CD4-positive, alpha-beta memory T cell (primary cell): ENCODE data around the gene PYROXD2. TPM values are rescaled to one million over a fixed set of nuclear protein-coding genes. Genes with fewer than 3 reads are reported as not detected.

Experiments used
- CTCF ChIA-PET: fragments of 350-600 bp; sonication (Branson Sonifier 250); formaldehyde crosslinking; loops from one replicate; lab custom pipeline; 2021; ENCODE audit warnings: inconsistent platforms; ENCODE audit not compliant: partially characterized antibody; lab: Charles Lee
- POLR2A ChIA-PET: fragments of 350-600 bp; sonication (Branson Sonifier 250); formaldehyde crosslinking; loops from one replicate; lab custom pipeline; 2021; ENCODE audit not compliant: partially characterized antibody; lab: Charles Lee
- DNase-seq, 5 donors: peaks; one replicate each; pipeline versions ENCODE4 v3.0.0 to v3.0.0-alpha.2; 2020 to 2022; ENCODE audit warnings: mixed read lengths in 1 of 5
- H3K27ac ChIP-seq: one replicate; pipeline ENCODE4 v1.7.0; 2013; ENCODE audit warnings: low read depth, low read length
- H3K27me3 ChIP-seq: 2 replicates; pipeline ENCODE4 v1.7.0; 2013; ENCODE audit warnings: mild to moderate bottlenecking, low read length, moderate library complexity; ENCODE audit not compliant: insufficient read depth
- H3K36me3 ChIP-seq: 2 replicates; pipeline ENCODE4 v1.7.0; 2013; ENCODE audit warnings: mild to moderate bottlenecking, low read length, moderate library complexity; ENCODE audit not compliant: insufficient read depth
- H3K4me1 ChIP-seq: 2 replicates; pipeline ENCODE4 v1.7.0; 2013; ENCODE audit warnings: mild to moderate bottlenecking, low read length, moderate library complexity; ENCODE audit not compliant: insufficient read depth
- H3K4me3 ChIP-seq, 2 donors: one replicate each; pipeline ENCODE4 v1.7.0; 2013; ENCODE audit warnings: low read length in 2 of 2, mild to moderate bottlenecking in 1 of 2
- H3K9me3 ChIP-seq, 2 donors: one replicate each; pipeline ENCODE4 v1.7.0; 2013; ENCODE audit warnings: low read length in 2 of 2, control low read depth in 1 of 2; ENCODE audit not compliant: control insufficient read depth in 1 of 2
- H3K27ac Mint-ChIP-seq, 7 donors: one replicate each; pipeline ENCODE4 v1.8.0; 2020 to 2021; ENCODE audit warnings: mixed read lengths in 7 of 7, mild to moderate bottlenecking in 6 of 7, inconsistent platforms in 3 of 7, moderate library complexity in 3 of 7
- H3K27me3 Mint-ChIP-seq, 2 donors: one replicate each; pipeline ENCODE4 v1.8.0; 2020 to 2021; ENCODE audit warnings: mixed read lengths in 2 of 2
- H3K36me3 Mint-ChIP-seq, 2 donors: one replicate each; pipeline ENCODE4 v1.8.0; 2020 to 2021; ENCODE audit warnings: mixed read lengths in 2 of 2, inconsistent platforms in 1 of 2, mild to moderate bottlenecking in 1 of 2
- H3K4me1 Mint-ChIP-seq, 4 donors: one replicate each; pipeline ENCODE4 v1.8.0; 2020 to 2021; ENCODE audit warnings: mixed read lengths in 4 of 4, mild to moderate bottlenecking in 1 of 4
- H3K4me3 Mint-ChIP-seq, 8 donors: one replicate each; pipeline ENCODE4 v1.8.0; 2020 to 2021; ENCODE audit warnings: mixed read lengths in 8 of 8, mild to moderate bottlenecking in 7 of 8, moderate library complexity in 6 of 8, inconsistent platforms in 3 of 8
- H3K9me3 Mint-ChIP-seq, 8 donors: one replicate each; pipeline ENCODE4 v1.8.0; 2020 to 2021; ENCODE audit warnings: mixed read lengths in 8 of 8, mild to moderate bottlenecking in 5 of 8, inconsistent platforms in 3 of 8, moderate library complexity in 1 of 8
- intact Hi-C: fragments of 100-400 bp; cut with micrococcal nuclease; formaldehyde crosslinking; loops from one replicate; pipeline ENCODE4 v1.15.1; 2023
- polyA plus RNA-seq, 2 donors: library from polyadenylated mRNA; unstranded; fragments of 300-500 nt; fragmentation: Illumina TruSeq; gene quantifications; one replicate each; pipeline ENCODE4 v1.2.3, GENCODE V29; 2021
- total RNA-seq, 2 experiments: library from RNA; stranded (reverse); gene quantifications; one replicate each; pipeline ENCODE4 v1.2.3, GENCODE V29; 2021

The PYROXD2 gene
- total and polyA plus RNA-seq, 4 experiments from 2014 or later: 0.98 to 36.6 (median 19.5) TPM

DNA sequence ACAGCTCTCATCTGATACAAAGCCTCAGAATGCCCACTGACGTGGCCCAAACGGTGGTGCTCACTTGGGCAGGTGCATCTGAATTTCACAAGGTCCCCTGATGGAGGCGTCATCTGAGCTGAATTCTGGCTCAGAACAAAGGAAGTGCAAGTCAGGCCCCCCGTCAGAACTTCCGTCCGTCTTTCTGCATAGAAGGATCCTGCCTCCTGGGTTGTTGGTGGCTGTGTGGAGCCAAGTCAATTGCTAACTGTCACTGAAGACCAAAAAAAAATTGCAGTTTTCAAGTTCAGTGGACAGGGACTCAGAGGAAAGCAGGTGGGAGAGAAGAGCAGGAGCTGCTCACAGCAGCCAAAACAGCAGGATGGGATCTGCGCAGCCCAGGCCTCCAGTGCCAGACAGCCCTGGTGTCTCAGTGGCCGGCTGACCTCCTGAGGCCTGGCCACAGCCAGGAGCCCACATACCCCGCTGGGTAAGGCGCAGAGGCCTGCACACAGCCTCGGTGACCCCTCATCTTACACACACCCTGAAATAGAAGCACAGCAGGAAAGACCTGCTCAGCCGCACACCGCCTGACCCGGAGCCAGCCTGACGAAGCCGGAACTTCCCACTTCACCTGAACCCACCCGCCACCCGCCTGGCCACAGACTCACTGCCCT, 49.4 kb downstream of the PYROXD2 start:
- Histone ChIP-seq H3K27me3 (no peaks in the 10 kb centered on the region), H3K9me3 (no peaks in the 10 kb centered on the region), H3K4me3 (no peak overlapping the region), H3K4me1 (no peaks in the 10 kb centered on the region), H3K36me3 (no peaks in the 10 kb centered on the region), H3K27ac (no peak overlapping the region)
- ChIA-PET POLR2A (no interaction called here), CTCF (no interaction called here)
- no peaks in the 10 kb centered on the region for H3K9me3 Mint-ChIP-seq
- no peak overlapping the region for H3K4me3 Mint-ChIP-seq
- H3K27ac Mint-ChIP-seq: no peak overlapping the region
- H3K4me1 Mint-ChIP-seq: peaks cover 2 to 6% (median 4%) of the 10 kb centered on the region in 4 donors
- H3K27me3 Mint-ChIP-seq: peaks cover 0 to 2% of the 10 kb centered on the region in 2 donors
- intact Hi-C loops: no loop called here
- DNase-seq: no peak
- no peaks in the 10 kb centered on the region for H3K36me3 Mint-ChIP-seq

DNA sequence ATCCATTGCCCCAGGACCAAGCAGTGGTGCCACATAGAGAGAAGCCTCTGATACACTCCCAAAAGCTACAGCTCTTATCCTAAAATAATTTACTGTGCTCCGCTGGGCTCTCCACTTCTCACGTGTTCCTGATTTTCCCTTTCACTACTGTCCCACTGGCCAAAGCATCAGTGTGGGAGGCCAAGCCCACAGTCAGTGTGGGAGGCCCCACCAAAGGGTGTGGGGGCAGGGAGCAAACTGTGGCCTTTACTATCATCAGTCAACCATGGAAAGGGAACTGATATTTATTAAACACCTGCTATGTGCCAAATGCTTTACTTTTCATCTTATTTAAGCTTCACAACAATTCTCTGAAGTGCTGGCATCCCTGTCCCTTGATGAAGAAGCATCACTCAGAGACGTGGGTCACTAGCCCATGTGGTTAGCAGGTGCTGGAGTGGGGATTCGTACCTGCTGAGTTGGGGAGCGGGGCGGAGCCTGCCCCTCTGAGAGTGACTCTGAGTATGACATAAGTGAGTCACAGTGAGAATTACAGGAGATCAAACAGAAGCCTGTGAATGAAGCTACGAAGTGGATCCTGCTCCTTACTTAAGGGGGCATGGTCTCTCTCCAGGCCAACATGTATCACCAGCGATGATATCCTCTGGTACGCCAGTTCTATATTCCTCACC, 50.4 kb downstream of the PYROXD2 start:
- no peaks in the 10 kb centered on the region for H3K4me1 ChIP-seq
- intact Hi-C loops: no loop called here
- Mint-ChIP-seq H3K36me3 (no peaks in the 10 kb centered on the region), H3K9me3 (peaks cover 0 to 2% (median 0%) of the 10 kb centered on the region in 8 donors), H3K27ac (no peak overlapping the region), H3K27me3 (peaks cover 0 to 2% of the 10 kb centered on the region in 2 donors), H3K4me1 (peaks cover 2 to 6% (median 4%) of the 10 kb centered on the region in 4 donors), H3K4me3 (no peak overlapping the region)
- no peak overlapping the region for H3K4me3 ChIP-seq
- ChIA-PET CTCF (no interaction called here), POLR2A (no interaction called here)
- H3K36me3 ChIP-seq: no peaks in the 10 kb centered on the region
- H3K27ac ChIP-seq: no peak overlapping the region
- no peak for DNase-seq
- H3K9me3 ChIP-seq: no peaks in the 10 kb centered on the region
- no peaks in the 10 kb centered on the region for H3K27me3 ChIP-seq

DNA sequence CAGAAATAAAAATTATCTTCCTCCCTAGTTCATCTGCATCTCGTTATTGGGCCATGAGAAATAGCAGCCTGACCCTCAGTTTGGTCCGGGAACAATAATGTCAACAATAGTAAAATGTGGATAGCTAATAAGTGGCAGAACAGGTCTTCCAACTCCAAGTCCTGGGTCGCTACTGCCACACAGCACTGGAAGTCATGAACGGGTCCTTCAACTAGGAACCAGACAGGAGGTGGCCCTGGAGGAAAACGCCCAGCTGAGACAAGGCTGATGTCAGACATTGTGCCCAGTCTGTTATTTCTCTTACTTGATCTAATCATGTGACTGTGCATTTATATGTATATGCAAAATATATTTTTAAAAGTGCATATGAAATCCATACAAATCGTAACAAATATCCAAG, 51.8 kb downstream of the PYROXD2 start:
- Mint-ChIP-seq H3K27me3 (peaks cover under 1 to 2% of the 10 kb centered on the region in 2 donors), H3K4me1 (peaks cover 2 to 6% (median 4%) of the 10 kb centered on the region in 4 donors), H3K27ac (no peak overlapping the region), H3K9me3 (peaks cover 0 to 3% (median 0%) of the 10 kb centered on the region in 8 donors), H3K4me3 (no peak overlapping the region), H3K36me3 (no peaks in the 10 kb centered on the region)
- intact Hi-C loops: no loop called here
- ChIA-PET POLR2A (no interaction called here), CTCF (interaction anchor here (0.7 kb wide), 1 partner anchor 961 kb away, joined by 3 read pairs; no protein-coding TSS in a partner anchor)
- Histone ChIP-seq H3K27me3 (no peaks in the 10 kb centered on the region), H3K4me1 (no peaks in the 10 kb centered on the region), H3K27ac (no peak overlapping the region), H3K9me3 (no peaks in the 10 kb centered on the region), H3K36me3 (no peaks in the 10 kb centered on the region), H3K4me3 (no peak overlapping the region)
- DNase-seq: no peak

DNA sequence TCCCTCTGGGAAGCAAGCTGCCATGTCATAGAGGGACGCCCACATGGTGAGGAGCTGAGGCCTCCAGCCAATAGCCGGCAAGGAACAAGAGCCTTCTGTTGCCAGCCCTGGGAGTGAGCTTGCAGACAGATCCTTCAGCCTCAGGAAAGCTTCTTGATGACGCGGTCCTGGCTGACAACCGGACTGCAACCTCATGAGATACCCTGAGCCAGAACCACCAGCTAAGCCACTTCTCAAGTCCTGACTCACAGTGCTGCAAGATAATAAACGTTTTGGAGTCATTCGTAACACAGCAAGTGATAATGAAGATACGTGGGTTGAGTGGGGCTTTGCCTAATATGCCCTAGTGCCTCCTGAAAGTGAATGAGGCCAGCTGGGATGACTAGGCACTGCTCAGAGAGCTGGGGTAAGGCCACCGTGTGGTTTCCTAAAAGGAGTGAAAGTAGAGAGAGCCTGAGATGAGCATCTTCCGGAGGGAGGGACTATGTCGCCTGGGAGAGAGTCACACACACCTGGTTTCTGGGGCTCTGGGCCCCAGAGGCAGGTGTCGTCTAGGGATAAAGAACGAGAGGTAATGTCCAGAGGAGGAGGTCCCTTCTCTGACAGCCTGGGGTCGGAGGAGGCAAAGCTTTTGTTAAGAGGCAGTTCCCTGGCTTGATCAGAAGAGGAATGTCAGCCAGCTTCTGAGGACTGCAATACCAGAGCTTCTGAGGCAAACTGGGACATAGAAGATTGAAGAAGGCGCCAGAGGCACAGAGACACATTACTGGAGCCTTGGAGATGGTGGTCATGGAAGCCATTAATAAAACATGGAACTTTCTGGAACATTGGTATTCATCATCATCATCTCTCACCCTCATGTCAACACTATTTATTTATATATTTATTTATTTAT, 53.6 kb downstream of the PYROXD2 start:
- no peak for DNase-seq
- ChIA-PET POLR2A (no interaction called here), CTCF (no interaction called here)
- peaks cover 5 to 6% of the 10 kb centered on the region in 2 donors for H3K27me3 Mint-ChIP-seq
- H3K9me3 Mint-ChIP-seq: peaks cover 0 to 3% (median 0%) of the 10 kb centered on the region in 8 donors
- no peak overlapping the region for H3K4me3 Mint-ChIP-seq
- Histone ChIP-seq H3K36me3 (no peaks in the 10 kb centered on the region), H3K4me3 (no peak overlapping the region), H3K4me1 (no peaks in the 10 kb centered on the region), H3K27ac (no peak overlapping the region), H3K27me3 (no peaks in the 10 kb centered on the region), H3K9me3 (no peaks in the 10 kb centered on the region)
- peaks cover 2 to 6% (median 4%) of the 10 kb centered on the region in 4 donors for H3K4me1 Mint-ChIP-seq
- H3K36me3 Mint-ChIP-seq: no peaks in the 10 kb centered on the region
- intact Hi-C loops: no loop called here
- H3K27ac Mint-ChIP-seq: peak overlapping the region in 1 of 7 donors; percentile 42

DNA sequence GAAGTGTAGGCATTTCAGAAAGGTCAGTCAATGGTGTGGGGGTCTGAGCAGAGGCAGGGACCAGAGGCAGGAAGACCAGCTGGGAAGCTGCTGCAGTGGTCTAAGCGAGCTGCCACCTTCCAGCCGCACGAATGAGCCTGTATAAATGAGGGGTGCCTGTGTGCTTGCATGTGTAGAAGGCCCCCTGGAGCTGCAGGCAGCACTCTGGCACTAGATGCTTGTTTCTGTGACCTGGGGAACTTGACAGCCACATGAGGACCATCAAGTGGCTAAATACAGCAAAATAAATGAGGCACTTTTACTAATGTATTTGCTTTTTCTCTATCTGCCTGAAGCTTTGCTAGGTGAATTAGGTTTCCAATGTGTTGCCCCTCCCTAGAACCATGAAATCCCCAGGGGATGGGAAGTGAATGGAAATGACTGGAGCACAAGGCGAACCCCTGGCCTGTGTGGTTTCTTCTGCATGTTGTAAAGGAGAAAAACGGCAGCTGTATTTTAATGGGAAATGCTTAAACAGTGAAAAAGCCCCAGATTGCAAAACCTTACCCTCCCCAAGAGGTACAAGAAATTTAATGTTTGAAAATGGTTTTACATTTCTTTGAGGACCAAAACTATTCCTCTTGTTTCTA, 57.7 kb downstream of the PYROXD2 start:
- peaks cover 26 to 28% of the 10 kb centered on the region in 2 donors for H3K27me3 Mint-ChIP-seq
- Histone ChIP-seq H3K27me3 (no peaks in the 10 kb centered on the region), H3K9me3 (no peaks in the 10 kb centered on the region), H3K36me3 (no peaks in the 10 kb centered on the region), H3K27ac (no peak overlapping the region), H3K4me1 (no peaks in the 10 kb centered on the region), H3K4me3 (no peak overlapping the region)
- ChIA-PET POLR2A (no interaction called here), CTCF (no interaction called here)
- H3K9me3 Mint-ChIP-seq: peaks cover 0 to 3% (median 0%) of the 10 kb centered on the region in 8 donors
- peaks cover 2 to 6% (median 4%) of the 10 kb centered on the region in 4 donors for H3K4me1 Mint-ChIP-seq
- H3K36me3 Mint-ChIP-seq: no peaks in the 10 kb centered on the region
- no peak overlapping the region for H3K27ac Mint-ChIP-seq
- no peak overlapping the region for H3K4me3 Mint-ChIP-seq
- intact Hi-C loops: no loop called here
- DNase-seq: no peak

DNA sequence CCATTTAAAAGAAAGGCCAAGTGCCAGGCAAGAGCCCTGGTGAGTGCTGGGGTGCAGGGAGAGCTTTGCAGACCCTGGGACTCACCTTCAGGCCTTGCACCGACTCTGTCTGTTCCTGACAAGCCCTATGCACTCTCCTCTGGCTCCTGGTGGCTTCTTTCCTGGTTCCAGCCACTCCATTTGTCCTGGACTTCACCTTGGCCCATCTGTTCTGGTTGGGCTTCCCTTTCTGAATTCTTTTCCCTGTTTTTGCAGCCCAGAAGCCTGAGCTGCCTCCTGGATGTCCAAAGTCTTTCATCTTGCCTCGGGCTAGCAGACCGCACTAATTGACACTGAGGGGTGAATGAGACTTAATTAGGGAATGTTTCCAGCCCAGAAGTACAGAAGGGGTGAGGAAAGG, 60.5 kb downstream of the PYROXD2 start:
- no peaks in the 10 kb centered on the region for H3K36me3 ChIP-seq
- peaks cover 42 to 43% of the 10 kb centered on the region in 2 donors for H3K27me3 Mint-ChIP-seq
- H3K4me3 ChIP-seq: no peak overlapping the region
- peaks cover 0 to 4% (median 1%) of the 10 kb centered on the region in 4 donors for H3K4me1 Mint-ChIP-seq
- ChIA-PET CTCF (no interaction called here), POLR2A (no interaction called here)
- H3K36me3 Mint-ChIP-seq: no peaks in the 10 kb centered on the region
- intact Hi-C loops: no loop called here
- H3K27ac ChIP-seq: no peak overlapping the region
- peaks cover under 1% of the 10 kb centered on the region for H3K27me3 ChIP-seq
- H3K4me3 Mint-ChIP-seq: no peak overlapping the region
- DNase-seq: no peak
- H3K9me3 Mint-ChIP-seq: peaks cover 0 to 7% (median 0%) of the 10 kb centered on the region in 8 donors
- H3K9me3 ChIP-seq: no peaks in the 10 kb centered on the region
- H3K27ac Mint-ChIP-seq: no peak overlapping the region
- H3K4me1 ChIP-seq: no peaks in the 10 kb centered on the region
